ENCODE data around the gene D2HGDH. TPM values are rescaled to one million over a fixed set of nuclear protein-coding genes. Genes with fewer than 3 reads are reported as not detected.
"Not testable (repeated sequence)": the region's sequence is repeated elsewhere in the genome, so short reads cannot be mapped to it uniquely, and the experiment has no call there.

The D2HGDH gene
- total RNA-seq, 1 experiment from 2014 or later, result 28.1 TPM

GRCh38 chr2:241755777-241756176 is 21.3 kb downstream of the D2HGDH start:
- Histone ChIP-seq H3K27me3 (no peaks in the 10 kb centered on the region), H3K4me3 (no peak overlapping the region), H3K36me3 (peaks cover 25% of the 10 kb centered on the region), H3K9me3 (no peaks in the 10 kb centered on the region)
- no peak for DNase-seq

DNA sequence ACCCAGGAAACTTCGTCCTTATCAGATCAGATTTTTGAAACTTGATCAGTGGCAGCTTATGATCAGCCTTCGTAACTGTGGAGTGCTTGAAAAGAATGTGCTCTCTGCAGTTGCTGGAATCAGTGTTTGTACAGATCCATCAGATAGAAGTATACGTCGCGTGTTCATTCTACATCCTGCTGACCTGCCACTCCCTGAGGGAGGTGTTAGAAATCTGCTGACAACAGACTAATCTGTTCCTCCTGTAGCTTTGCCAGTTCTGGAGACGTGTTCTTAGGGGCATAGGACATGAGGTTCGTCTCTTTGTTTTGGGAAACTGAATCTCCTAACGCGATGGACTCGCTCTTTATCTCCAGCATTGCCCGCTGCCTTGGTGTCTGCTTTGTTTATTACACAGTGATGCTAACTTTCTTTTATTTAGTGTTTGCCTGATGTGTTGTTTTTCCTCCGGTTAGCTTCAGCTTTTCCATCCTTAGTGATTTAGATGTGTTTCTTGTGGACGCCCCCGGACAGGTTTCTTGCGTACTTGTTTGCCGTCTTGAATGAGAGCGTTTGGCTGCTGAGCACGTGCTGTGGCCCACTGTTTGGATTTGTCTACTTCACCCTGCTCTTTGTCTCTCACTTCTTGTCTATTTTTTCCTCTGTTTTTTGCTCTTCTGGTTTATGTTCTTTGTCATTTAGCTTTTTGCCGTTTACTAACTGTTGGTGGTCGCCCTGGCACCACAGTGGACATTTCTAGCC is 24.8 kb downstream of the D2HGDH start:
- Histone ChIP-seq H3K9me3 (no peaks in the 10 kb centered on the region), H3K4me3 (no peak overlapping the region), H3K36me3 (peaks cover 19% of the 10 kb centered on the region), H3K27me3 (no peaks in the 10 kb centered on the region)
- DNase-seq, result no peak

GRCh38 chr2:241759893-241760292 is 25.5 kb downstream of the D2HGDH start:
- not testable (repeated sequence) for H3K9me3 ChIP-seq, DNase-seq, H3K4me3 ChIP-seq, H3K27me3 ChIP-seq
- H3K36me3 ChIP-seq, result peaks cover 19% of the 10 kb centered on the region

GRCh38 chr2:241760301-241760771 is 25.9 kb downstream of the D2HGDH start:
- H3K4me3 ChIP-seq, result no peak overlapping the region
- DNase-seq, result no peak
- H3K27me3 ChIP-seq, result no peaks in the 10 kb centered on the region
- H3K9me3 ChIP-seq, result no peaks in the 10 kb centered on the region
- H3K36me3 ChIP-seq, result peaks cover 19% of the 10 kb centered on the region

DNA sequence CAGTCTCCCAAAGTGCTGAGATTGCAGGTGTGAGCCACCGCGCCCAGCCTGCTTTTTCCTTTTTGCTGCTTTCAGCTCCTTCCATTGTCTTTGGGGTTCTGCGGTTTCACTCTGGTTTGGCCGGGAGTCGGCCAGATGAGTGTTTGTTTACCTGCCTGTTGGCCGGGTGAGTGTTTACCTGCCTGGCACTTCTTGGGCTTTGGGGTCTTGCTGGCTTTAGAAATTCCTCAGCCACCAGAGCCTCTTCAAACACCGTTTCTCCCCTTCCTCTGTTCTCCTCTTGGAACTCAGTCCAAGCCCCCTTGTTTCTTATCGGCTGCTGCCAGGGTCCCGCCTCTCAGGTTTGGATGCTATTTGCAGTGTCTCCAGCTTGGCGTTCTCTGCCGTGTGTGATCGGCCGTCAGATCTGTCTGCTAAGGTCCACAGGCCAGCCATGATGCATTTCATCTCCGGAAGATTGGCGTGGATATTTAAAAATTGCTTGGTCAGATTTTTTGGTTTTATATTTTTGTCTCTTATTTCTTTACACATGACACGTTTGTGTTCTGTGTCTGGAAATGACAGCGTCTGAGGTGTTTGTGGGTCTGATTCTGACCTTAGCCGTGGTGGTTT is 28.0 kb downstream of the D2HGDH start:
- no peak for DNase-seq
- Histone ChIP-seq H3K36me3 (peaks cover 12% of the 10 kb centered on the region), H3K9me3 (no peaks in the 10 kb centered on the region), H3K4me3 (no peak overlapping the region), H3K27me3 (no peaks in the 10 kb centered on the region)

DNA sequence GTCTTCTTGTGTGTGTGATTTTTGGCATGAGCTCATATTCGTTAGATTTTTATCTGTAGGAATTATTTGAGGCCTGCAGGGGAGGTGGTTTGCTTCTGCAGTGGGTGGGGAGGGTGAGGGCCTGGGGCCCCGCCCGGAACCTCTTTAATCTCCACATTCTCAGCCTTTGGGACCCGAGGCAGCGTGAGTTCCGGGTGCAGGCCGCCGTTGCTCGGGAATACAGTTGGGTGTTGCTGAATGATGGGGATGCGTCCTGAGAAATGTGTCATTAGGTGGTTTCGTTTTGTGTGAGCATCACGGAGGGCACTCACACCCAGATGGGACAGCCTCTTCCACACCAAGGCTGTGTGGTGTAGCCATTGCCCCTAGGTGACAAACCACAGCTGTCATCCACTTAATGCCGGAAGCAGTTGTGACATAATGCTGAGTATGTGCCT is 28.5 kb downstream of the D2HGDH start:
- no peaks in the 10 kb centered on the region for H3K27me3 ChIP-seq
- DNase-seq, result no peak
- peaks cover 12% of the 10 kb centered on the region for H3K36me3 ChIP-seq
- no peaks in the 10 kb centered on the region for H3K9me3 ChIP-seq
- no peak overlapping the region for H3K4me3 ChIP-seq

GRCh38 chr2:241763551-241764274 is 29.3 kb downstream of the D2HGDH start:
- Histone ChIP-seq H3K9me3 (no peaks in the 10 kb centered on the region), H3K27me3 (no peaks in the 10 kb centered on the region), H3K36me3 (peaks cover 12% of the 10 kb centered on the region), H3K4me3 (no peak overlapping the region)
- DNase-seq, result no peak

DNA sequence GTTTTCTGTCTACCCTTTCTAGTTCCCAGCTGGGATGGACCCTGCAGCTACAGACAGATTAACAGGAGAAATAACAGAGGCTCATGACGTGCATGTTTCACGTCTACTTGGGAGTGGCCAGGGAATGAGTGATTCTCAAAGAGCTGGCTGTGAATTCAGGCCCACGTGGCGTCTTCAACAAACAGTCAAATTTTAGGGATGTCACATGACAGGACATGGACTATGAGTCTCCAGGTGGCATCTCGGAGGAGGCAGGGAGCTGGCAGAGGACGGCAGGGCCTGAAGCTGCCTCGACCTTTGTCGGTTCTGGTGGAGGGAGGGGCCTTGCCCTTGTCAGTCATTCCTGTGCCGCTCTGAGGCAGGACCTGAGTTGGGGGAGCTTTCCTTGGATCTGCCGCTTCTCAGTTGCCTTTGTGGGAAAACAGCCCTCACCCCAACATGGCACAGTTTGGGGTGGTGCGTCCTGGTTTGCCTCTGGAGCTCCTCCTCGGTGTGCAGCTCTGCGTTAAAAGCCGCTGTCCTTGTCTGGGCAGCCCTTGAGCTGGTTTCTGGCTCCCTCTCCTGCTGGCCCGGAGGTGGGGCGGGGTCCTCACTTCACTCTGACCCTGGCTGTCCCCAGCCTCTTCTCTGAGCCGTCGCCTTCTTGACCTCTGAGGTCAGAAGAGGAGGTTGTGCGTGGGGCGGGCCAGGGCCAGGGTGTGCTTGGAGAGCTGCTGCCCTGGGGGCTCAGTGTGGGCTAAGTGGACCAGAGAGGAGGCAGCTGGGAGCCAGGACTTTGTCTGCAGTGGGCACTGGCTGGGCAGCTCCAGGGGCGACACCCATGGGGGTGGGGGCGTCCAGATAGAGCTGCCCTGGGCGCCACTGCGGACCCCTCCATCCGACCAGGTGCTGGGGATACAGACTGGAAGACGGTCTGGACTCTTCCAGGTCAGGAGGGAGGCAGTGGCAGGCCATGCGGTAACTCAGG is 30.1 kb downstream of the D2HGDH start:
- H3K4me3 ChIP-seq, result no peak overlapping the region
- H3K36me3 ChIP-seq, result peaks cover 6% of the 10 kb centered on the region
- no peak for DNase-seq
- H3K27me3 ChIP-seq, result no peaks in the 10 kb centered on the region
- no peaks in the 10 kb centered on the region for H3K9me3 ChIP-seq

DNA sequence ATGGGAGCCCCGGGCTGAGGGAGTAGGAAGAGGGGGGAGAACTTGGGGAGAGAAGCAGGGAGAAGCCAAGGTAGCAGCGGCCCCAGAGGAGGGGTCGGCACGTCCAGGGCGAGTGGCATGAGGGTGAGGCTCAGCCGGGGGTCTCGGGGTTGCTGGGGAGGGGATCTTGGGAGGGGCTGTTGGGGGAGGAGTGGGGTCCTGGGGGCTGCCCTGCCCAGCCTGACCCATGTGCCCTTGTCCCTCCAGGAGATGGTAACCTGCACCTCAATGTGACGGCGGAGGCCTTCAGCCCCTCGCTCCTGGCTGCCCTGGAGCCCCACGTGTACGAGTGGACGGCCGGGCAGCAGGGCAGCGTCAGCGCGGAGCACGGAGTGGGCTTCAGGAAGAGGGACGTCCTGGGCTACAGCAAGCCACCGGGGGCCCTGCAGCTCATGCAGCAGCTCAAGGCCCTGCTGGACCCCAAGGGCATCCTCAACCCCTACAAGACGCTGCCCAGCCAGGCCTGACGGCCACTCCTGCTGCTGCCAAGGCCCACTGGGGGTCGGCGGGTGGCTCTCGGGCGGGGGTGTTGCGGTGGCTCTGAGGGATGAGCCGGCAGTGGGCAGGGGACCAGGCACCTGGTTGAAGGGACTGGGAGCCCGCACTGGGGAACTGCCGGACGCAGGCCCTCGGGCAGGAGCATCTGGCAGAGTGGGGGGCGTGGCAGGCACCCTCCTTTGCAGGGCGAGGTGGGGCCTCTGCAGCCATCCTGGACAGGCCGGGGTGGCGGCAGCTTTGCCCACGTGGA is 33.2 kb downstream of the D2HGDH start:
- no peak overlapping the region for H3K4me3 ChIP-seq
- no peaks in the 10 kb centered on the region; the same call in 1 of the 2 replicates for H3K36me3 ChIP-seq
- H3K9me3 ChIP-seq, result no peaks in the 10 kb centered on the region
- no peak for DNase-seq
- no peaks in the 10 kb centered on the region for H3K27me3 ChIP-seq

- no peaks in the 10 kb centered on the region; the same call in 1 of the 2 replicates for H3K36me3 ChIP-seq
- H3K4me3 ChIP-seq, result no peak overlapping the region
- no peaks in the 10 kb centered on the region for H3K27me3 ChIP-seq
- H3K9me3 ChIP-seq, result no peaks in the 10 kb centered on the region
- DNase-seq, result no peak
Observed at GRCh38 chr2:241768251-241768711, 33.9 kb downstream of the D2HGDH start.

- no peaks in the 10 kb centered on the region for H3K9me3 ChIP-seq
- no peak for DNase-seq
- no peak overlapping the region for H3K4me3 ChIP-seq
- no peaks in the 10 kb centered on the region for H3K36me3 ChIP-seq
- no peaks in the 10 kb centered on the region for H3K27me3 ChIP-seq
Observed at GRCh38 chr2:241768850-241769249, 34.4 kb downstream of the D2HGDH start.

GRCh38 chr2:241769819-241770184 is 35.4 kb downstream of the D2HGDH start:
- DNase-seq, result no peak
- Histone ChIP-seq H3K4me3 (no peak overlapping the region), H3K36me3 (no peaks in the 10 kb centered on the region), H3K27me3 (no peaks in the 10 kb centered on the region), H3K9me3 (no peaks in the 10 kb centered on the region)

- no peaks in the 10 kb centered on the region for H3K27me3 ChIP-seq
- H3K4me3 ChIP-seq, result no peak overlapping the region
- no peaks in the 10 kb centered on the region for H3K36me3 ChIP-seq
- DNase-seq, result no peak
- H3K9me3 ChIP-seq, result no peaks in the 10 kb centered on the region
Observed at GRCh38 chr2:241770185-241770935, 35.9 kb downstream of the D2HGDH start.

- Histone ChIP-seq H3K4me3 (no peak overlapping the region), H3K36me3 (no peaks in the 10 kb centered on the region), H3K9me3 (no peaks in the 10 kb centered on the region), H3K27me3 (no peaks in the 10 kb centered on the region)
- no peak for DNase-seq
Observed at GRCh38 chr2:241770936-241771285, 36.5 kb downstream of the D2HGDH start.
